ENCODE measurements around the gene PVALB.
A peak's percentile ranks its signal among the peaks of the same experiment; 100 is the strongest.

PVALB gene

GRCh38 chr22:36808721-36809344 is 8.0 kb downstream of the PVALB start:
- DNase-seq = no peak

GRCh38 chr22:36807627-36808026 is 9.2 kb downstream of the PVALB start:
- DNase-seq = no peak

GRCh38 chr22:36806835-36807234 is 10.0 kb downstream of the PVALB start:
- no peak for DNase-seq

GRCh38 chr22:36803358-36803757 is 13.5 kb downstream of the PVALB start:
- no peak for DNase-seq

GRCh38 chr22:36798674-36799066 is 18.2 kb downstream of the PVALB start:
- no peak for DNase-seq

- no peak for DNase-seq
Observed at GRCh38 chr22:36797911-36798673, 18.7 kb downstream of the PVALB start.

GRCh38 chr22:36797374-36797773 is 19.5 kb downstream of the PVALB start:
- DNase-seq = no peak

- DNase-seq = no peak
Observed at GRCh38 chr22:36796552-36797175, 20.2 kb downstream of the PVALB start.

GRCh38 chr22:36795633-36796032 is 21.2 kb downstream of the PVALB start:
- no peak for DNase-seq

GRCh38 chr22:36790648-36791047 is 26.2 kb downstream of the PVALB start:
- peak; percentile 57 for DNase-seq

GRCh38 chr22:36787204-36787988 is 29.4 kb downstream of the PVALB start:
- no peak for DNase-seq

GRCh38 chr22:36783743-36784142 is 33.1 kb downstream of the PVALB start:
- no peak for DNase-seq

GRCh38 chr22:36781656-36782627 is 34.9 kb downstream of the PVALB start:
- peak; percentile 88 for DNase-seq

- no peak for DNase-seq
Observed at GRCh38 chr22:36778020-36778419, 38.8 kb downstream of the PVALB start.

GRCh38 chr22:36776722-36777121 is 40.1 kb downstream of the PVALB start:
- DNase-seq = peak; percentile 14

- DNase-seq = peak; percentile 100
Observed at GRCh38 chr22:36775964-36776669, 40.7 kb downstream of the PVALB start, which contains the start of gene IFT27. IFT27 (minus strand) TSS chr22:36776119; CDS start chr22:36775707, 412 bp downstream.

- DNase-seq = peak; percentile 34
Observed at GRCh38 chr22:36775586-36775963, 41.3 kb downstream of the PVALB start.

GRCh38 chr22:36773935-36774334 is 42.9 kb downstream of the PVALB start:
- DNase-seq = peak; percentile 78

- no peak for DNase-seq
Observed at GRCh38 chr22:36772451-36772850, 44.4 kb downstream of the PVALB start.

GRCh38 chr22:36771356-36772063 is 45.3 kb downstream of the PVALB start:
- DNase-seq = no peak

All from hematopoietic multipotent progenitor cell treated with erythropoietin and hydrocortisone succinate and interleukin-3 and kit ligand, for 4 days (in vitro differentiated cells).